Fibroblast of skin of left quadriceps (primary cell): ENCODE measurements around the gene TRNT1.

Source experiments
- DNase-seq, 2 experiments: peaks; one replicate each; pipeline ENCODE4 v3.0.0-alpha.2; 2013; ENCODE audit warnings: low read depth in 2 of 2

TRNT1 gene

GRCh38 chr3:3178498-3179328 lies 52.0 kb downstream of the TRNT1 start:
- no peak for DNase-seq

GRCh38 chr3:3179407-3180094 lies 52.8 kb downstream of the TRNT1 start, which contains the start of gene CRBN:
CRBN (minus strand) TSS chr3:3179691; CDS start chr3:3179687, 4 bp downstream.
- DNase-seq: peak; percentile 54 to 62

GRCh38 chr3:3180456-3180855 lies 53.7 kb downstream of the TRNT1 start:
- no peak for DNase-seq

- no peak for DNase-seq
Observed at GRCh38 chr3:3184876-3185275, 58.1 kb downstream of the TRNT1 start.

GRCh38 chr3:3189102-3189727 lies 62.5 kb downstream of the TRNT1 start:
- no peak for DNase-seq

GRCh38 chr3:3189961-3190360 lies 63.2 kb downstream of the TRNT1 start:
- no peak for DNase-seq

- no peak for DNase-seq
Observed at GRCh38 chr3:3191675-3192285, 65.0 kb downstream of the TRNT1 start.

- no peak for DNase-seq
Observed at GRCh38 chr3:3192286-3192675, 65.5 kb downstream of the TRNT1 start.

- no peak for DNase-seq
Observed at GRCh38 chr3:3194861-3195260, 68.1 kb downstream of the TRNT1 start.

GRCh38 chr3:3196148-3196861 lies 69.6 kb downstream of the TRNT1 start:
- DNase-seq: no peak
